Kidney glomerular epithelial cell (primary cell): Measurements from ENCODE around the gene MED13.
"Not testable (repeated sequence)": the region's sequence is repeated elsewhere in the genome, so short reads cannot be mapped to it uniquely, and the experiment has no call there.

Source experiments
- DNase-seq: peaks from one replicate; lab custom pipeline; 2025; lab: John Stamatoyannopoulos, UW

Gene MED13

GRCh38 chr17:61989509-61989908, 75.6 kb downstream of the MED13 start:
- no peak for DNase-seq

GRCh38 chr17:61986898-61987297, 78.2 kb downstream of the MED13 start:
- no peak for DNase-seq

DNA sequence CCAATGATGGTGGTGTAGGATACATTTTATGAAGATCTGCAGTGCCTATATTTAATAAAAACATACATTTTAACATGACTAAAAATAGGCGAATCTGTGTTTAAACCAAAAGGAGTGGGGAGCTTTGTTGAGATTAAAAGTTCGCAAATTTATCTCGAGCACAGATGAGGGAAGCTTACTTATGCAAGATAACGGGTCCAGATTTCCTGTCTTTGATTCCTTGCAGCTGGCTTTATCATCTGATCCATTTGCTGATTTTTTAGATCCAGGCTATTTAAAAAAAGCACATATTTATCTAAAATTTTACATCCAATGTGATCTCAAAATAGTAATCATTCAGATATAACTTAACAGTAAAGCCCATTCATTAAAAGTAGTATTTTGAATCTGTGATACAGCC, 80.3 kb downstream of the MED13 start:
- DNase-seq = no peak

DNA sequence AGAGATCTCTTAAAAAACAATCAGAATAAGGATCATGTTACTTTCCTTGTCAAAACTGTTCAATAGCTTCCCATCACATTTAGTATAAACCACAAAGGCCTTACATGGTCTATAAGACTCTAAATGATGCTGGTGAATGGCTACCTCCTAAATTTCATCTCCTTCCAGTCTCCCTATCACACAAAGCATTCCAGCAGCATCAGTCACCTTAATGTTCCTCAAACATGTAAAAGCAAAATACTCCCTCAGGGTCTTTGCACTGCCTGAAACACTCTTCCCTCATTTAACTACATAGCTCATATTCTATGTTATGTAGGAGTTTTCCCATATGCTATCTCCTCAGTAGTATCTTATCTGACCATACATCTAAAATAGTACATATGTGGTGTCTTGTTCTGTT, 83.8 kb downstream of the MED13 start:
- DNase-seq = no peak

- DNase-seq = no peak
These were observed 84.5 kb downstream of the MED13 start for GRCh38 chr17:61980535-61980934.

DNA sequence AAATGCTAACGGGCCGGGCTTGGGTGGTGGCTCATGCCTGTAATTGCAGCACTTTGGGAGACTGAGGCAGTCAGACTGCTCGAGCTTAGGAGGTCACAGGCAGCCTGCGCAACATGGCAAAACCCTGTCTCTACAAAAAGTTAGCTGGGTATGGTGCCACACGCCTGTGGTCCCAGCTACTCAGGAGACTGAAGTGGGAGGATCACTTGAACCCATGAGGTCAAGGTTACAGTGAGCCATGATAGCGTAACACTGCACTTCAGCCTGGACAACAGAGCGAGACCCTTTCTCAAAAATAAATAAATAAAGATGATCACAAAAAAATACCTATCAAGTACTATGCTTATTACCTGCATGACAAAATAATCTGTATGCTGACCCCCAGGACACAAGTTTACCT, 91.0 kb downstream of the MED13 start:
- DNase-seq = no peak

DNA sequence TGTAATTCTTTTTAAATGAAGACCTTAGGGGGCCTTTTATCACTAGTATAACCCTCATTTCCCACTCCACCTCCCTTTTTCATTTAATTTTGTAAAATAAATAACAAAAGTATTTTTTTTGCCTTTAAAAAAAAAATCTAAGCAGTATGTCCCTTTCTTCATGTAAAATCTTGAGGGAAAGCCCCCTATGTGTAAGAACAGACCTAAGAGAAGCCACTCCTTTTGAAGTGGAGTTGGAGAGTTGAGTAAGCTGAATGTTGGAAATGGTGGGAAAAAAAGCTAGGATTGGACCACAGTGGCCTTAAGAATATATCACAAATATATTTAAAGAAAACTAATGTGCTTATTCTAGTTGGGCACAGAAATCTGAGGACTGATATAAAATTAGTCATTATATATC, 92.8 kb downstream of the MED13 start:
- no peak for DNase-seq

DNA sequence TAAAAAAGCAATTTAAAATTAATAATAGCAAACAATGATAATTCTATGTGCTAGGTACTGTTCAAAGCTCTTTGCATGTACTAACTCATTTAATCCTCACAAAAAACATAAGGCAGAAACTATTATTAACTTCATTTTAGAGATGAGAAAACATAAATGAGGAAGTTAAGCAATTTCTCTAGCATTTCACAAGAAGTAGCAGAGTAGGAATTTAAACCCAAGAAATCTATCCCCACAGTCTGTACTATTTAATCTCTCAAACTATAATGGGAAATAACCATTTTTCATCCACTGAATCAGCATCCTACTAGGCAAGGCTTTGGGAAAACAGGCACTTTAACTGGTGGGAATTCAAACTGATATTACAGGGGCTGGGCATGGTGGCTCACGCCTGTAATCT, 95.0 kb downstream of the MED13 start:
- no peak for DNase-seq

DNA sequence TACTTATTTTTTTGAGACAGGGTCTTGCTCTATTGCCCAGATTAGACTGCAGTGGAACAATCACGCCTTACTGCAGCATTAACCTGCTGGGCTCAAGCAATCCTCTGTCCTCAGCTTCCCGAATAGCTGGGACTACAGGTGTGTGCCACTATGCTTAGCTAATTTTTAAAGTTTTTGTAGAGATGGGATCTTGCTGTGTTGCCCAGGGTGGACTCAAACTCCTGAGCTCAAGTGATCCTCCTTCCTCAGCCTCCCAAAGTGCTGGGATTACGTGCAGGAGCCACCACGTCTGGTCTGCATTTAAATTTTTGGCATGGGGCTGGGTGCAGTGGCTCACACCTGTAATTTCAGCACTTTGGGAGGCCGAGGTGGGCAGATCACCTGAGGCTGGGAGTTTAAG, 96.3 kb downstream of the MED13 start:
- DNase-seq = no peak

DNA sequence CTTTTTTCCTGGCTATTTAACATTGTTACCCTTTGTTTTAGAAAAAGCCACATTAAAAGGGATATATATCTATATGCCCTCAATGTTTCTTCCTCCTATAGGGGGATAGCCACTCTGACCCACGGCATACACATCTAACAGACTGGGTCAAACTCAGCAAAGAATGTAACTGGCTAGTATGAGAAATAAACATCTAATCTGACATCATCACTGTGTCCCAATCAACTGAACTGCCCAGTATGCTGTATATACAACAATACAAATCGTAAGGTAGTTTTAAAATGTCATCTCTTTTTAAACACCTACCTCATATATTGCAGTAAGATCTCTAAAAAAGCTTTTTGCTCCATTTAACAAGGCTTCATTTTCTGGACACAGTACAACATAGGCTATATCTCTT, 97.3 kb downstream of the MED13 start:
- no peak for DNase-seq

- DNase-seq = no peak
These were observed 98.9 kb downstream of the MED13 start for GRCh38 chr17:61966191-61966590.

GRCh38 chr17:61955619-61956018, 109.5 kb downstream of the MED13 start:
- no peak for DNase-seq

DNA sequence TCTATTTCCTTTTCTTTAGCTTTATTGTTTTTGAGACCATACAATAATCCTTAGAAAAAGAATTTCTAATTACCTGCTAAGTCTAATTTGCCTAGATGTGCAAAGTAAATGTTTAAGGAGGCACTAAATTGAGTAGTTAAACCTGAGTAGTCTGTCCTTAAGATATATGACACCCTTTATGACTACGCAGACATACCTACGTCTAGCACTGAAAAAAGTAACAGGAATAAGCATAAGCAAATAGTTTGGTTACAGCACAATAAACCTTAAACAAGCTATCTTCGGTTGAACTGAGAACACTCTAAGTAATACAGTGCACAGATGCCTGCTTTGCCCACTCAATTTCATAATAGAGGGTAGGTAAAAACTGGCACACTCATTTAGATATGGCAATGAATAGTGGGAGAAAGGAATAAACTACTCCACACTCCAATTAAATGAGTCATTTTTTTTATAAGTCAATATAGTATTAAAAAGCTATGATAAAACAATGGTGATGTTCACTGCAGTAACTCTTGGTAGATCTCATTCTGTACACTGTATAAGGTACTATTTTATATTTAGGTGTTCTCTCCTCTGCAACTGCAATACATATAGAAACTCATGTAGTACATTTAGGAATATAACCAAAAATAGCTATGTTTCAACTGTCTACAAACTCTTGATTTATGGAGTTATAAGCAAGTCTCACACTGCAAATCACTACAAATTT, 117.6 kb downstream of the MED13 start:
- DNase-seq = no peak

- no peak for DNase-seq
These were observed 118.7 kb downstream of the MED13 start for GRCh38 chr17:61946359-61946758.

DNA sequence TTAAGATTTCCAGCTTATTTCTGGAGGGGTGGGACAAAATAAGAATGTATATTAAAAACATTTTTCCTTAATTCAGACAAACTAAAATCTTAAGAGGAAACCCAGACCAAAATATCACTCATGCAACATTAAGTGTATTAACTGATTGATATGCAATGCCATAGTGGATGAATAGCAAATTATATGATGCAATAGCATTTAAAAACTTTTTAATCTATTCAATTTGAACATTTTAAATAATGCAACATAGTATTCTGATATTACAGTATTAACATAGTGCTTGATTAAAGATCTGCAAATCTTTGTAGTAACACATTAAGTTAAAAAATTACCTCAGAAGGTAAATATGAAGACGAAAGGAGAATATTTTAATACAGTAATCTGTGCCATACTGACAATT, 122.0 kb downstream of the MED13 start:
- DNase-seq = no peak

- no peak for DNase-seq
These were observed 123.0 kb downstream of the MED13 start for GRCh38 chr17:61942085-61942484.

GRCh38 chr17:61928101-61928436, 137.0 kb downstream of the MED13 start:
- DNase-seq = no peak

DNA sequence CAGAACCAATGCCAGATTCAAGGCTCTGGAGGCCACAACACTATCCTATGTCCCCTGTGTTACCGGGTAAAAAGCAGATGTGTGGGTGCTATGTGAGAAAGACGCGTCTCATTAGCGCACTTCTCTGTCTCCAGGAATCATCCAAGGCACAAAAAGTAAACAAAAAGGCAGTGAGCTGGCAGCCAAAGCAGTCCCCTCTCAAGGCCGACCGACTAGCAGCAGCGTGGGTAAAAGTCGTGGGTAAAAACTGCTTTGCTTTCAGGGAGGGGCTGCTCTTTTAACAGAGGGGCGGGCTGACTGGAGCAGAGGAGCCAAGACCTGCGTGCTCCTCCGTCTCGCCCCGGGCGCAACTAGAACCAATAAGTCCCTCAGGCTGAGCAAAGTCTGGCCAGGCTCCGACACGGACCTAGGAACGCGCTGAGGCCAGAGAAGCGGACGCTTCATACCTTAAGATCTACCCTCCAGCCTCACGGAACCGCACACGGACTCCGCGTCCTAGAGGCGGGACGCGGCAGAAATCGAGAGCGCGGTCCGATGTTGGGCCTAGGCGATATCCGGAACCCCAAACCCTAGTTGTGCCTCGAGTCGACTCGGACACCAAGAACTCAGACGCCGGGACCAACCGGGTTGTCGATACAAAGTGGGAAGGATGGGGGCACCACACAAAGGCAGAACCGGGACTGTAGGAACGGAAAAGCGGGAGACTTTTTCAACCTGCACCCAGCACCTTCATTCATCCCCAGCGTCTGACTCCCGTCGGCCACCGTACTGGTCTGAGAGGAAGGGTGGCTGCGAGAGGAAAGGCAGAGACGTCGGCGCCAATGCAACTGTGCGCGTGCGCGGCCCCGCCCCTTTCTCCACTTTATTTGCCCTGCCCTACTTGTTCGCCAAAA, 137.6 kb downstream of the MED13 start, which contains the start of gene INTS2:
Gene INTS2, minus strand, starts transcription at position 775 of the 893 bp plus-strand sequence. CDS start 1,338 bp downstream, outside the sequence.
- peak; percentile 79 for DNase-seq

GRCh38 chr17:61926826-61927207, 138.3 kb downstream of the MED13 start:
- DNase-seq = peak; percentile 42

GRCh38 chr17:61915162-61915561, 149.9 kb downstream of the MED13 start:
- not testable (repeated sequence) for DNase-seq

DNA sequence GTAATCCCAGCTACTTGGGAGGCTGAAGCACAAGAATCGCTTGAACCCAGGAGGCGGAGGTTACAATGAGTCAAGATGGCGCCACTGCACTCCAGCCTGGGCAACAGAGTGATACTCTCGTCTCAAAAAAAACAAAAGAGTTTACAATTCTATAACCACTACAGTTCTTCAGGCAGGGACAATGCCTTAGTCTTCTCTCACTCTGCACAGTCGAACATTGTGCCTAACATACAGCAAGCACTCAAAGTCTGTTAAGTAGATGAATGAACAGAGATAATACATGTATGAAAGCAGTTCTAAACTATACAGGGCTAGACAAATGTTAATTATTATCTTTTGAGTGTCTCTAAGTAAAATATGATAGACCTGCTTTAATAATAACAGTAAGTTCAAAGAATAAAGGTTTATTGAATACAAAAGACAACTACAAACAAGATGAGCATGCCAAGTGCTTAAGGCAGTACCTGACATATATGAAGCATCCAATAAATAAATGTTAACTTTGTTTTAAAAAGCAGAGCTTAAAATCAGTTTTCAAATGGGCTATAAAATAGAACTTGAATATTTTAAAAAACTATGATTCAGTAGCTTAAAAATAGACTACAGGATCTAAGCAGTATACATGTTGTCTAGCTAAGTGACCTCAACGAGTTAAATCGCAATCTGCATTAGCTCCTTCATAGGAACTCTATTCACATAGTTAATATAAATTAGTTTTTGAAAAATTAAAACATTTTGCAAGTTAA, 156.6 kb downstream of the MED13 start:
- no peak for DNase-seq

- no peak for DNase-seq
These were observed 157.7 kb downstream of the MED13 start for GRCh38 chr17:61907361-61907760.
